KMS-11 (cell line): ENCODE results near the gene MTA1.

ENCODE experiments used
- H2AFZ ChIP-seq: fragments of 200-600 bp; sonication (generic); 2 replicates; pipeline ENCODE4 v1.6.1; 2016; ENCODE audit warnings: antibody characterized with exemption, mixed run types, low read depth
- H3K27ac ChIP-seq: fragments of 200-600 bp; sonication (generic); 2 replicates; pipeline ENCODE4 v1.6.1; 2016; ENCODE audit warnings: mild to moderate bottlenecking, mixed run types
- H3K27me3 ChIP-seq: fragments of 200-600 bp; sonication (generic); 2 replicates; pipeline ENCODE4 v1.6.1; 2017; ENCODE audit warnings: mild to moderate bottlenecking, low read depth, mixed run types, moderate library complexity; ENCODE audit not compliant: insufficient read depth
- H3K36me3 ChIP-seq: fragments of 200-600 bp; sonication (generic); 2 replicates; pipeline ENCODE4 v1.6.1; 2017; ENCODE audit warnings: mild to moderate bottlenecking, mixed run types; ENCODE audit not compliant: insufficient read depth
- H3K4me1 ChIP-seq: fragments of 200-600 bp; sonication (generic); 2 replicates; pipeline ENCODE4 v1.6.1; 2016; ENCODE audit warnings: mild to moderate bottlenecking, low read depth, mixed run types; ENCODE audit not compliant: poor library complexity, severe bottlenecking
- H3K4me2 ChIP-seq: fragments of 200-600 bp; sonication (generic); 2 replicates; pipeline ENCODE4 v1.7.0; 2016; ENCODE audit warnings: mild to moderate bottlenecking, mixed run types
- H3K4me3 ChIP-seq: fragments of 200-600 bp; sonication (generic); IDR thresholded peaks from 2 replicates; pipeline ENCODE4 v1.6.1; 2017; ENCODE audit warnings: low read depth, low read length, mixed read lengths; ENCODE audit not compliant: insufficient read depth
- H3K79me2 ChIP-seq: fragments of 200-600 bp; sonication (generic); 2 replicates; pipeline ENCODE4 v1.6.1; 2016; ENCODE audit warnings: low read depth, mixed run types; ENCODE audit not compliant: insufficient read depth
- H3K9ac ChIP-seq: fragments of 200-600 bp; sonication (generic); 2 replicates; pipeline ENCODE4 v1.6.1; 2016; ENCODE audit warnings: mild to moderate bottlenecking, mixed run types
- H4K20me1 ChIP-seq: fragments of 200-600 bp; sonication (generic); 2 replicates; pipeline ENCODE4 v1.6.1; 2016; ENCODE audit warnings: mild to moderate bottlenecking, mixed run types; ENCODE audit not compliant: insufficient read depth
- CTCF ChIP-seq: fragments of 200-600 bp; sonication (generic); conservative IDR thresholded peaks from 2 replicates; pipeline ENCODE4 v1.6.1; 2017; ENCODE audit warnings: low read depth, mild to moderate bottlenecking, antibody characterized with exemption, low read length, moderate library complexity, mixed read lengths

MTA1 gene

GRCh38 chr14:105449276-105450122, 29.9 kb downstream of the MTA1 start:
- Histone ChIP-seq H4K20me1 (no peaks in the 10 kb centered on the region), H3K4me2 (no peak overlapping the region)

DNA sequence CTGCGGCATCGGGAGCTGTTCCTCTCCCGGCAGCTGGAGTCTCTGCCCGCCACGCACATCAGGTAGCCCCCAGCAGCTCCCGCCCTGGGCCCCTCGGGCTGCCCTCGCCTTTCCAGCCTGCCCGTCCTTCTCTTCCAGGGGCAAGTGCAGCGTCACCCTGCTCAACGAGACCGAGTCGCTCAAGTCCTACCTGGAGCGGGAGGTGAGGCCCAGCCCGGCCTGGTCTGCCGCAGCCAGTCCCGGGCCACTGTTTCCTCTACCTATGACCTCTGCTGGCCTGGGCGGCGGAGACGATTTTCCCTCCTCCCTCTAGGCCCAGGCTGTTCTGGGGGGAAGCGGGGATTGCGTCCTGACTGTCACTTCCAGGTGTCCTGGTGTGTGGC, 30.5 kb downstream of the MTA1 start:
- no peak for TF ChIP-seq CTCF
- Histone ChIP-seq H3K4me1 (peaks cover 6% of the 10 kb centered on the region), H3K4me2 (no peak overlapping the region), H3K36me3 (no peaks in the 10 kb centered on the region), H3K79me2 (no peaks in the 10 kb centered on the region), H4K20me1 (no peaks in the 10 kb centered on the region), H3K27ac (no peak overlapping the region), H3K27me3 (no peaks in the 10 kb centered on the region), H3K4me3 (no peak overlapping the region), H2AFZ (no peak overlapping the region), H3K9ac (no peak overlapping the region)

More at GRCh38 chr14:105449276-105450122, 29.9 kb downstream of the MTA1 start:
- Histone ChIP-seq H3K36me3 (no peaks in the 10 kb centered on the region), H3K79me2 (no peaks in the 10 kb centered on the region), H2AFZ (peak overlapping the region; percentile 45; the same call in 1 of the 2 replicates), H3K27ac (no peak overlapping the region), H3K4me1 (peaks cover 6% of the 10 kb centered on the region), H3K4me3 (no peak overlapping the region), H3K27me3 (no peaks in the 10 kb centered on the region), H3K9ac (no peak overlapping the region)
- no peak for TF ChIP-seq CTCF

DNA sequence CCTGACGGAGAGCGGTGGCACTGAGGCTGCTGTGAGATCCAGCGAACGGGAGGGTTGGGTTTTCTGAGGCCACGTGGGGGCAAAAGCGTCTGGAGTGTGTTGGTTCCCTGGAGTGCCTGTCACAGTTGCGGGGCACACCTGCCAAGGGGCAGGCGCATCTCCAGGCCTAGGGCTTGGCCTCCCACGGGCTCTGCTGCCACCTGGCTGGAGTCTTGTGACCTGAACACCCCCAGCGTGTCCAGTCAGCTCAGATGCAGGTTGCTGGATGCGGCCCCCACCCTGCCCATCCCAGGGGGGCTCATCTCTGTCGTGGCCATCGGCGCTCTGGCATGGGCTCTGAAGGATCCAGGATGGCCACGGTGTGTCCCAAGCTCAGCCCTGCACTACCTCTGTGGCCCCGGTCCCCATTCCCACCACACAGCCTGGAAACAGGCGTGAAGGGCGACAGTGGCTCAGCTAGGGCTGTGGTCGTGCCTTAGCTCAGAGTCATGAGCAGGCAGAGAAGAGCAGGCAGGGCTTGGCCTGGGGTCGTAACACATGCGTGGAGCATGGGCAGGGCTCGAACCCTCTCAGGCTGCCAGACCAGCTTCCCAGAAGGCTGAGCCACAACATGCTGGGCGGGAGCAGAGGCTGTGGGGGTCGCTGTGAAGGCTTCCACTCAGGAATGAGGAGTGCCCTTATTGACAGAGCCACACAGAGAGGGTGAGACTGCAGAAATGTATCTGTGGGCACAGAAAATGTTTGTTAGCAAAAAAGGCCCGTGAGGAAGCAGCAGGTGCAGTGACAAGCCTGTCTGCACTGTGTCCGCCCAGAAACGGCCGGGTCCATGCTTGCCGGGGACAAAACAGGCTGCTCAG, 31.5 kb downstream of the MTA1 start:
- Histone ChIP-seq H3K9ac (no peak overlapping the region), H4K20me1 (no peaks in the 10 kb centered on the region), H3K27ac (no peak overlapping the region), H3K4me3 (no peak overlapping the region), H3K4me1 (peaks cover 6% of the 10 kb centered on the region), H2AFZ (no peak overlapping the region), H3K36me3 (no peaks in the 10 kb centered on the region), H3K27me3 (no peaks in the 10 kb centered on the region), H3K79me2 (no peaks in the 10 kb centered on the region), H3K4me2 (no peak overlapping the region)
- no peak for TF ChIP-seq CTCF

- no peak for TF ChIP-seq CTCF
- Histone ChIP-seq H3K36me3 (no peaks in the 10 kb centered on the region), H2AFZ (no peak overlapping the region), H3K4me1 (peaks cover 6% of the 10 kb centered on the region), H3K4me3 (no peak overlapping the region), H3K27me3 (no peaks in the 10 kb centered on the region), H3K4me2 (no peak overlapping the region), H3K79me2 (no peaks in the 10 kb centered on the region), H3K9ac (no peak overlapping the region), H3K27ac (no peak overlapping the region), H4K20me1 (no peaks in the 10 kb centered on the region)
Observed at GRCh38 chr14:105452963-105453362, 33.3 kb downstream of the MTA1 start.
